SK-N-SH (cell line): ENCODE data around the gene LRR1. TPM values are rescaled to one million over a fixed set of nuclear protein-coding genes. Genes with fewer than 3 reads are reported as not detected.

Source experiments
- CTCF ChIA-PET: fragments of 300-600, 350-600 bp; formaldehyde crosslinking; extraction: SDS; loops from one replicate; lab custom pipeline; 2021; lab: Yijun Ruan, JAX
- POLR2A ChIA-PET: fragments of 350-600 bp; sonication (Branson Sonifier 250); formaldehyde crosslinking; extraction: SDS; loops from one replicate; lab custom pipeline; 2020; ENCODE audit warnings: antibody characterized with exemption, inconsistent platforms; lab: Yijun Ruan, JAX
- DNase-seq: peaks from one replicate; pipeline ENCODE4 v3.0.0; 2012
- H2AFZ ChIP-seq: fragments of 200-600 bp; sonication (generic); 2 replicates; pipeline ENCODE4 v1.8.1; 2016; ENCODE audit warnings: antibody characterized with exemption, mild to moderate bottlenecking, low read depth
- H3F3A ChIP-seq: fragments of 200-600 bp; sonication (generic); replicated peaks from 2 replicates; pipeline ENCODE3; 2016; ENCODE audit warnings: antibody characterized with exemption, mild to moderate bottlenecking; ENCODE audit not compliant: insufficient read depth
- H3K27ac ChIP-seq, 2 experiments: fragments of 200-500 bp in 1 of 2; fragments of 200-600 bp in 1 of 2; sonication (Bioruptor generic) in 1 of 2; sonication (generic), shearing (Covaris generic) in 1 of 2; 2 replicates each; pipeline versions ENCODE4 v1.5.1 to v1.6.1; 2014 to 2016; ENCODE audit warnings: low read depth in 2 of 2, inconsistent platforms in 1 of 2, low read length in 1 of 2, mild to moderate bottlenecking in 1 of 2, mixed read lengths in 1 of 2
- H3K27me3 ChIP-seq: fragments of 200-600 bp; sonication (generic), shearing (Covaris generic); 2 replicates; pipeline ENCODE4 v1.6.1; 2016; ENCODE audit warnings: mixed run types; ENCODE audit not compliant: insufficient read depth
- H3K36me3 ChIP-seq, 2 experiments: fragments of 200-500 bp in 1 of 2; fragments of 200-600 bp in 1 of 2; sonication (Bioruptor generic) in 1 of 2; sonication (generic) in 1 of 2; replicated peaks in 1 of 2; 2 replicates each; pipeline versions ENCODE3 to v1.5.1; 2014 to 2016; ENCODE audit warnings: low read length in 1 of 2, mild to moderate bottlenecking in 1 of 2; ENCODE audit not compliant: insufficient read depth in 2 of 2, control insufficient read depth in 1 of 2
- H3K4me1 ChIP-seq, 2 experiments: fragments of 200-500 bp in 1 of 2; fragments of 200-600 bp in 1 of 2; sonication (Bioruptor generic) in 1 of 2; sonication (generic), shearing (Covaris generic) in 1 of 2; 2 replicates each; pipeline versions ENCODE4 v1.5.1 to v1.6.1; 2014 to 2016; ENCODE audit warnings: low read depth in 1 of 2, low read length in 1 of 2, mixed run types in 1 of 2; ENCODE audit not compliant: insufficient read depth in 2 of 2, control insufficient read depth in 1 of 2
- H3K4me2 ChIP-seq: fragments of 200-600 bp; sonication (generic), shearing (Covaris generic); 2 replicates; pipeline ENCODE4 v1.6.1; 2017; ENCODE audit warnings: mixed run types
- H3K4me3 ChIP-seq, 2 experiments: fragments of 200-500 bp in 1 of 2; fragments of 200-600 bp in 1 of 2; sonication (Bioruptor generic) in 1 of 2; sonication (generic), shearing (Covaris generic) in 1 of 2; 2 replicates each; pipeline versions ENCODE4 v1.5.1 to v1.8.1; 2014 to 2016; ENCODE audit warnings: low read depth in 2 of 2, inconsistent platforms in 1 of 2, low read length in 1 of 2, mild to moderate bottlenecking in 1 of 2, mixed read lengths in 1 of 2, moderate library complexity in 1 of 2
- H3K79me2 ChIP-seq: fragments of 200-600 bp; sonication (generic); 2 replicates; pipeline ENCODE4 v1.8.1; 2017; ENCODE audit warnings: mild to moderate bottlenecking; ENCODE audit not compliant: insufficient read depth
- H3K9ac ChIP-seq: fragments of 200-600 bp; sonication (generic); 2 replicates; pipeline ENCODE4 v1.6.1; 2017; ENCODE audit warnings: mixed run types
- H3K9me2 ChIP-seq: fragments of 200-600 bp; sonication (generic); 2 replicates; pipeline ENCODE4 v1.6.1; 2017; ENCODE audit warnings: mixed run types
- H3K9me3 ChIP-seq: fragments of 200-600 bp; sonication (generic); 2 replicates; pipeline ENCODE4 v1.6.1; 2017; ENCODE audit warnings: mixed run types, mild to moderate bottlenecking, moderate library complexity
- H4K20me1 ChIP-seq: fragments of 200-600 bp; sonication (generic); 2 replicates; pipeline ENCODE4 v1.6.1; 2017; ENCODE audit warnings: mild to moderate bottlenecking, mixed run types; ENCODE audit not compliant: insufficient read depth
- CHD2 ChIP-seq: fragments of 150-350 bp; IDR thresholded peaks from 2 replicates; pipeline ENCODE4 v1.6.1; 2018; ENCODE audit warnings: low read length; ENCODE audit not compliant: partially characterized antibody
- ELF1 ChIP-seq: IDR thresholded peaks from 2 replicates; pipeline ENCODE4 v1.4.0; 2012
- EP300 ChIP-seq, 2 experiments: IDR thresholded peaks; 2 replicates each; pipeline versions ENCODE4 v1.4.0 to v1.6.1; 2012; ENCODE audit warnings: borderline replicate concordance in 1 of 2, low read depth in 1 of 2, low read length in 1 of 2
- FOXJ3 ChIP-seq: sonication (generic); formaldehyde crosslinking; IDR thresholded peaks from 2 replicates; pipeline ENCODE4 v1.5.1; 2020; ENCODE audit warnings: mild to moderate bottlenecking, missing genetic modification reagents
- FOXM1 ChIP-seq: IDR thresholded peaks from 2 replicates; pipeline ENCODE4 v1.4.0; 2012; ENCODE audit warnings: low read depth, mild to moderate bottlenecking
- MAX ChIP-seq: IDR thresholded peaks from 2 replicates; pipeline ENCODE4 v1.4.0; 2012; ENCODE audit warnings: low read depth
- MEF2A ChIP-seq: IDR thresholded peaks from 2 replicates; pipeline ENCODE4 v1.4.0; 2012; ENCODE audit warnings: low read depth, borderline replicate concordance
- NFIC ChIP-seq: IDR thresholded peaks from 2 replicates; pipeline ENCODE4 v1.4.0; 2012; ENCODE audit warnings: borderline replicate concordance
- RFX5 ChIP-seq: IDR thresholded peaks from 2 replicates; pipeline ENCODE4 v1.6.1; 2012; ENCODE audit warnings: mild to moderate bottlenecking, improper control_type of control experiment, low read length
- TAF1 ChIP-seq: IDR thresholded peaks from 2 replicates; pipeline ENCODE4 v1.6.1; 2012; ENCODE audit warnings: low read depth, mild to moderate bottlenecking, low read length, moderate library complexity, borderline replicate concordance
- TCF12 ChIP-seq: IDR thresholded peaks from 2 replicates; pipeline ENCODE4 v1.4.0; 2012
- TEAD4 ChIP-seq: IDR thresholded peaks from 2 replicates; pipeline ENCODE4 v1.4.0; 2012; ENCODE audit warnings: mild to moderate bottlenecking, borderline replicate concordance; ENCODE audit not compliant: insufficient read depth
- WGBS: methylation state at CpG from one replicate; pipeline ENCODE4 v1.1.6; 2017; ENCODE audit warnings: low lambda C conversion rate; 5-methylcytosine and 5-hydroxymethylcytosine counted together
- polyA plus RNA-seq, 3 experiments: library from polyadenylated mRNA; depleted of rRNA; stranded (reverse); fragments of >200 nt; gene quantifications; 2 replicates each; pipeline ENCODE4 v1.2.3, GENCODE V29; 2012
- TF ChIP-seq, protein P1 (sequence below): IDR thresholded peaks from 2 replicates; pipeline ENCODE4 v1.6.1; 2012; ENCODE audit warnings: mild to moderate bottlenecking, low read depth, low read length, moderate library complexity

LRR1 gene
- polyA plus RNA-seq, 1 of the 3 experiments (the other 2 are of a cell fraction): 9.3 TPM

DNA sequence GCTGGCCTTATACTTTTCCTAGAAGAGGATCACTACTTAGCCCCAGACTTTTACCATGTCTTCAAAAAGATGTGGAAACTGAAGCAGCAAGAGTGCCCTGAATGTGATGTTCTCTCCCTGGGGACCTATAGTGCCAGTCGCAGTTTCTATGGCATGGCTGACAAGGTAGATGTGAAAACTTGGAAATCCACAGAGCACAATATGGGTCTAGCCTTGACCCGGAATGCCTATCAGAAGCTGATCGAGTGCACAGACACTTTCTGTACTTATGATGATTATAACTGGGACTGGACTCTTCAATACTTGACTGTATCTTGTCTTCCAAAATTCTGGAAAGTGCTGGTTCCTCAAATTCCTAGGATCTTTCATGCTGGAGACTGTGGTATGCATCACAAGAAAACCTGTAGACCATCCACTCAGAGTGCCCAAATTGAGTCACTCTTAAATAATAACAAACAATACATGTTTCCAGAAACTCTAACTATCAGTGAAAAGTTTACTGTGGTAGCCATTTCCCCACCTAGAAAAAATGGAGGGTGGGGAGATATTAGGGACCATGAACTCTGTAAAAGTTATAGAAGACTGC, 23.4 kb downstream of the LRR1 start:
- no peaks in the 10 kb centered on the region for H3K9me3 ChIP-seq
- 13% methylated on average over 3 of the region's 3 CpGs for WGBS
- DNase-seq: no peak
- no peak overlapping the region for H2AFZ ChIP-seq
- H3K79me2 ChIP-seq: peaks cover 86% of the 10 kb centered on the region
- H3K27me3 ChIP-seq: no peaks in the 10 kb centered on the region
- TF ChIP-seq RFX5: no peak
- no peak for TF ChIP-seq MEF2A
- TF ChIP-seq FOXJ3 (CRISPR knock-in tag): no peak
- no peak for TF ChIP-seq CHD2
- TF ChIP-seq MAX: no peak
- TF ChIP-seq TEAD4: no peak
- TF ChIP-seq, all 33 proteins: peak for 0
- H3K9me2 ChIP-seq: no peaks in the 10 kb centered on the region
- CTCF ChIA-PET: interaction anchor here (0.8 to 6.1 kb wide), 7 partner anchors 10 to 482 kb away, joined by 3 to 39 read pairs (median 4); partner anchors contain the start of genes DNAAF2, NEMF and RPS29
- H3K4me3 ChIP-seq: peak overlapping the region; percentile 92 to 96
- peaks cover 26% of the 10 kb centered on the region for H3F3A ChIP-seq
- H3K9ac ChIP-seq: peak overlapping the region; percentile 95; the same call in 1 of the 2 replicates
- POLR2A ChIA-PET: interaction anchor here (1.0 to 2.8 kb wide), 4 partner anchors 9 to 36 kb away, joined by 3 to 13 read pairs (median 8); partner anchors contain the start of genes LRR1 and RPS29
- peak overlapping the region; percentile 87 for H3K4me2 ChIP-seq
- H3K36me3 ChIP-seq: peaks cover 36 to 41% of the 10 kb centered on the region in 2 experiments
- H3K4me1 ChIP-seq: peaks cover 22 to 29% of the 10 kb centered on the region in 2 experiments
- peak overlapping the region; percentile 18 to 28; a peak in 3 of 4 replicates for H3K27ac ChIP-seq
- peaks cover 39% of the 10 kb centered on the region for H4K20me1 ChIP-seq

GRCh38 chr14:49623387-49623786, 24.6 kb downstream of the LRR1 start:
- no peak for TF ChIP-seq TEAD4
- no peak for TF ChIP-seq ELF1
- TF ChIP-seq TAF1: no peak
- TF ChIP-seq MEF2A: no peak
- no peak for TF ChIP-seq EP300 (IDR thresholded peaks at IDR 0.05; ENCODE audit: borderline replicate concordance in 1 of 2, low read depth in 1 of 2, low read length in 1 of 2)
- TF ChIP-seq, protein P1, sequence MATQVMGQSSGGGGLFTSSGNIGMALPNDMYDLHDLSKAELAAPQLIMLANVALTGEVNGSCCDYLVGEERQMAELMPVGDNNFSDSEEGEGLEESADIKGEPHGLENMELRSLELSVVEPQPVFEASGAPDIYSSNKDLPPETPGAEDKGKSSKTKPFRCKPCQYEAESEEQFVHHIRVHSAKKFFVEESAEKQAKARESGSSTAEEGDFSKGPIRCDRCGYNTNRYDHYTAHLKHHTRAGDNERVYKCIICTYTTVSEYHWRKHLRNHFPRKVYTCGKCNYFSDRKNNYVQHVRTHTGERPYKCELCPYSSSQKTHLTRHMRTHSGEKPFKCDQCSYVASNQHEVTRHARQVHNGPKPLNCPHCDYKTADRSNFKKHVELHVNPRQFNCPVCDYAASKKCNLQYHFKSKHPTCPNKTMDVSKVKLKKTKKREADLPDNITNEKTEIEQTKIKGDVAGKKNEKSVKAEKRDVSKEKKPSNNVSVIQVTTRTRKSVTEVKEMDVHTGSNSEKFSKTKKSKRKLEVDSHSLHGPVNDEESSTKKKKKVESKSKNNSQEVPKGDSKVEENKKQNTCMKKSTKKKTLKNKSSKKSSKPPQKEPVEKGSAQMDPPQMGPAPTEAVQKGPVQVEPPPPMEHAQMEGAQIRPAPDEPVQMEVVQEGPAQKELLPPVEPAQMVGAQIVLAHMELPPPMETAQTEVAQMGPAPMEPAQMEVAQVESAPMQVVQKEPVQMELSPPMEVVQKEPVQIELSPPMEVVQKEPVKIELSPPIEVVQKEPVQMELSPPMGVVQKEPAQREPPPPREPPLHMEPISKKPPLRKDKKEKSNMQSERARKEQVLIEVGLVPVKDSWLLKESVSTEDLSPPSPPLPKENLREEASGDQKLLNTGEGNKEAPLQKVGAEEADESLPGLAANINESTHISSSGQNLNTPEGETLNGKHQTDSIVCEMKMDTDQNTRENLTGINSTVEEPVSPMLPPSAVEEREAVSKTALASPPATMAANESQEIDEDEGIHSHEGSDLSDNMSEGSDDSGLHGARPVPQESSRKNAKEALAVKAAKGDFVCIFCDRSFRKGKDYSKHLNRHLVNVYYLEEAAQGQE: no peak
- no peak for TF ChIP-seq FOXM1
- no peak for TF ChIP-seq NFIC
- TF ChIP-seq TCF12: no peak
- POLR2A ChIA-PET: no interaction called here
- H2AFZ ChIP-seq: no peak overlapping the region
- H3K4me1 ChIP-seq: peaks cover 19 to 22% of the 10 kb centered on the region in 2 experiments
- peak overlapping the region; percentile 95; the same call in 1 of the 2 replicates for H3K9ac ChIP-seq
- H3K27ac ChIP-seq: no peak overlapping the region; a peak in 1 of 4 replicates
- no peaks in the 10 kb centered on the region for H3K9me3 ChIP-seq
- no peaks in the 10 kb centered on the region for H3K27me3 ChIP-seq
- H3K79me2 ChIP-seq: peaks cover 89% of the 10 kb centered on the region
- CTCF ChIA-PET: interaction anchor here (0.8 to 6.1 kb wide), 4 partner anchors 9 to 230 kb away, joined by 5 to 39 read pairs (median 7); partner anchors contain the start of genes DNAAF2 and NEMF
- peaks cover 36% of the 10 kb centered on the region for H4K20me1 ChIP-seq
- no peak for DNase-seq
- H3K36me3 ChIP-seq: peaks cover 28 to 37% of the 10 kb centered on the region in 2 experiments
- peak overlapping the region; percentile 87 for H3K4me2 ChIP-seq
- H3K9me2 ChIP-seq: no peaks in the 10 kb centered on the region
- H3K4me3 ChIP-seq: peak overlapping the region in 1 of 2 experiments; percentile 96; a peak in 3 of 4 replicates
- H3F3A ChIP-seq: peaks cover 18% of the 10 kb centered on the region
- 57% methylated on average over 3 of the region's 3 CpGs for WGBS
